CMK (cell line): ENCODE results near the gene FAM131C.
A peak's percentile ranks its signal among the peaks of the same experiment; 100 is the strongest.
"Not testable (repeated sequence)": the region's sequence is repeated elsewhere in the genome, so short reads cannot be mapped to it uniquely, and the experiment has no call there.

Source experiments
- DNase-seq: peaks from one replicate; pipeline ENCODE4 v3.0.0-alpha.2; 2010; ENCODE audit warnings: low read depth

FAM131C gene

GRCh38 chr1:16058394-16059120 is 14.9 kb downstream of the FAM131C start:
- DNase-seq, result not testable (repeated sequence)

GRCh38 chr1:16057314-16057915 is 16.0 kb downstream of the FAM131C start:
- not testable (repeated sequence) for DNase-seq

- not testable (repeated sequence) for DNase-seq
These were observed 16.9 kb downstream of the FAM131C start for GRCh38 chr1:16056521-16056912.

GRCh38 chr1:16055613-16056520 is 17.6 kb downstream of the FAM131C start:
- peak; percentile 97 for DNase-seq

GRCh38 chr1:16054598-16055540 is 18.6 kb downstream of the FAM131C start:
- DNase-seq, result no peak

GRCh38 chr1:16053781-16054502 is 19.5 kb downstream of the FAM131C start:
- peak; percentile 89 for DNase-seq

- not testable (repeated sequence) for DNase-seq
These were observed 21.5 kb downstream of the FAM131C start for GRCh38 chr1:16051949-16052348.

GRCh38 chr1:16051039-16051438 is 22.4 kb downstream of the FAM131C start:
- no peak for DNase-seq

- no peak for DNase-seq
These were observed 23.1 kb downstream of the FAM131C start for GRCh38 chr1:16050328-16050727.

GRCh38 chr1:16048573-16049189 is 24.8 kb downstream of the FAM131C start:
- peak; percentile 42 for DNase-seq

GRCh38 chr1:16047791-16048475 is 25.5 kb downstream of the FAM131C start:
- DNase-seq, result no peak

- DNase-seq, result no peak
These were observed 26.6 kb downstream of the FAM131C start for GRCh38 chr1:16046842-16047241.

- no peak for DNase-seq
These were observed 29.5 kb downstream of the FAM131C start for GRCh38 chr1:16043950-16044349.

- DNase-seq, result no peak
These were observed 29.9 kb downstream of the FAM131C start, which contains the start of gene CLCNKB for GRCh38 chr1:16043521-16043920. TSS of gene CLCNKB (plus strand) at chr1:16043782. CDS start at chr1:16044493, 711 bp downstream.

- not testable (repeated sequence) for DNase-seq
These were observed 30.8 kb downstream of the FAM131C start for GRCh38 chr1:16042654-16043053.

GRCh38 chr1:16042096-16042495 is 31.4 kb downstream of the FAM131C start:
- DNase-seq, result no peak

- DNase-seq, result no peak
These were observed 32.3 kb downstream of the FAM131C start for GRCh38 chr1:16041200-16041599.

GRCh38 chr1:16039871-16040270 is 33.6 kb downstream of the FAM131C start:
- DNase-seq, result not testable (repeated sequence)

GRCh38 chr1:16038620-16038912 is 34.9 kb downstream of the FAM131C start:
- no peak for DNase-seq

GRCh38 chr1:16036461-16036860 is 37.0 kb downstream of the FAM131C start:
- not testable (repeated sequence) for DNase-seq
